ENCODE results near the gene GGT6.

Gene GGT6

GRCh38 chr17:4514779-4515178, 45.6 kb downstream of the GGT6 start:
- no peaks in the 10 kb centered on the region for H3K36me3 ChIP-seq (ENCODE audit: control insufficient read depth in 2 of 2, insufficient read depth in 1 of 2, low read length in 2 of 2)
- H3K4me3 ChIP-seq (ENCODE audit: low read depth, low read length) = no peak overlapping the region
- ChIA-PET CTCF (interaction anchor here (0.5 to 0.7 kb wide), 2 partner anchors 12 to 78 kb away, joined by 3 read pairs; no protein-coding TSS in a partner anchor), POLR2A (no interaction called here)
- H3K27ac ChIP-seq (ENCODE audit: extremely low read depth, low read depth, low read length) = no peak overlapping the region
- no peaks in the 10 kb centered on the region for H3K9me3 ChIP-seq (ENCODE audit: control insufficient read depth, insufficient read depth, low read depth, low read length)
- H3K4me1 ChIP-seq (ENCODE audit: control insufficient read depth, insufficient read depth, low read length) = no peaks in the 10 kb centered on the region
- TF ChIP-seq RBAK (tag by site-specific recombination; IDR thresholded peaks at IDR 0.05) = no peak
- no peak for TF ChIP-seq ZNF404 (tag by site-specific recombination; IDR thresholded peaks at IDR 0.05)
- no peak for TF ChIP-seq ZNF530 (tag by site-specific recombination; IDR thresholded peaks at IDR 0.05; ENCODE audit: low read depth)
- TF ChIP-seq ZNF558 (tag by site-specific recombination; IDR thresholded peaks at IDR 0.05) = no peak
- TF ChIP-seq BCL11B (tag by site-specific recombination; IDR thresholded peaks at IDR 0.05; ENCODE audit: low read depth) = no peak
- TF ChIP-seq ZNF837 (tag by site-specific recombination; IDR thresholded peaks at IDR 0.05) = no peak
- TF ChIP-seq, protein P1, sequence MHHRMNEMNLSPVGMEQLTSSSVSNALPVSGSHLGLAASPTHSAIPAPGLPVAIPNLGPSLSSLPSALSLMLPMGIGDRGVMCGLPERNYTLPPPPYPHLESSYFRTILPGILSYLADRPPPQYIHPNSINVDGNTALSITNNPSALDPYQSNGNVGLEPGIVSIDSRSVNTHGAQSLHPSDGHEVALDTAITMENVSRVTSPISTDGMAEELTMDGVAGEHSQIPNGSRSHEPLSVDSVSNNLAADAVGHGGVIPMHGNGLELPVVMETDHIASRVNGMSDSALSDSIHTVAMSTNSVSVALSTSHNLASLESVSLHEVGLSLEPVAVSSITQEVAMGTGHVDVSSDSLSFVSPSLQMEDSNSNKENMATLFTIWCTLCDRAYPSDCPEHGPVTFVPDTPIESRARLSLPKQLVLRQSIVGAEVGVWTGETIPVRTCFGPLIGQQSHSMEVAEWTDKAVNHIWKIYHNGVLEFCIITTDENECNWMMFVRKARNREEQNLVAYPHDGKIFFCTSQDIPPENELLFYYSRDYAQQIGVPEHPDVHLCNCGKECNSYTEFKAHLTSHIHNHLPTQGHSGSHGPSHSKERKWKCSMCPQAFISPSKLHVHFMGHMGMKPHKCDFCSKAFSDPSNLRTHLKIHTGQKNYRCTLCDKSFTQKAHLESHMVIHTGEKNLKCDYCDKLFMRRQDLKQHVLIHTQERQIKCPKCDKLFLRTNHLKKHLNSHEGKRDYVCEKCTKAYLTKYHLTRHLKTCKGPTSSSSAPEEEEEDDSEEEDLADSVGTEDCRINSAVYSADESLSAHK (tag by site-specific recombination; IDR thresholded peaks at IDR 0.05) = no peak

GRCh38 chr17:4514206-4514605, 46.2 kb downstream of the GGT6 start:
- CTCF ChIA-PET = interaction anchor here (0.5 to 0.7 kb wide), 2 partner anchors 13 to 77 kb away, joined by 3 read pairs; no protein-coding TSS in a partner anchor
- POLR2A ChIA-PET = no interaction called here
- no peak overlapping the region for H3K4me3 ChIP-seq (ENCODE audit: low read depth, low read length)
- no peaks in the 10 kb centered on the region for H3K9me3 ChIP-seq (ENCODE audit: control insufficient read depth, insufficient read depth, low read depth, low read length)
- no peaks in the 10 kb centered on the region for H3K4me1 ChIP-seq (ENCODE audit: control insufficient read depth, insufficient read depth, low read length)
- H3K36me3 ChIP-seq (ENCODE audit: control insufficient read depth in 2 of 2, insufficient read depth in 1 of 2, low read length in 2 of 2) = no peaks in the 10 kb centered on the region
- TF ChIP-seq ZNF416 (tag by site-specific recombination; IDR thresholded peaks at IDR 0.05) = no peak
- no peak for TF ChIP-seq ZNF513 (tag by site-specific recombination; IDR thresholded peaks at IDR 0.05)
- no peak for TF ChIP-seq TCF7L2 (IDR thresholded peaks at IDR 0.05; ENCODE audit: borderline replicate concordance, low read depth, low read length)
- TF ChIP-seq ZEB2 (tag by site-specific recombination; IDR thresholded peaks at IDR 0.05) = no peak
- no peak for TF ChIP-seq ZNF146 (tag by site-specific recombination; IDR thresholded peaks at IDR 0.05)
- TF ChIP-seq TRIM28 (IDR thresholded peaks at IDR 0.05; ENCODE audit: borderline replicate concordance, low read length) = no peak
- TF ChIP-seq, protein P2, sequence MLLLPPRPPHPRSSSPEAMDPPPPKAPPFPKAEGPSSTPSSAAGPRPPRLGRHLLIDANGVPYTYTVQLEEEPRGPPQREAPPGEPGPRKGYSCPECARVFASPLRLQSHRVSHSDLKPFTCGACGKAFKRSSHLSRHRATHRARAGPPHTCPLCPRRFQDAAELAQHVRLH (tag by site-specific recombination; IDR thresholded peaks at IDR 0.05) = no peak
- TF ChIP-seq ZNF16 (tag by site-specific recombination; IDR thresholded peaks at IDR 0.05; ENCODE audit: low read depth) = no peak
- no peak for TF ChIP-seq KLF1 (tag by site-specific recombination; IDR thresholded peaks at IDR 0.05)
- TF ChIP-seq, protein P3, sequence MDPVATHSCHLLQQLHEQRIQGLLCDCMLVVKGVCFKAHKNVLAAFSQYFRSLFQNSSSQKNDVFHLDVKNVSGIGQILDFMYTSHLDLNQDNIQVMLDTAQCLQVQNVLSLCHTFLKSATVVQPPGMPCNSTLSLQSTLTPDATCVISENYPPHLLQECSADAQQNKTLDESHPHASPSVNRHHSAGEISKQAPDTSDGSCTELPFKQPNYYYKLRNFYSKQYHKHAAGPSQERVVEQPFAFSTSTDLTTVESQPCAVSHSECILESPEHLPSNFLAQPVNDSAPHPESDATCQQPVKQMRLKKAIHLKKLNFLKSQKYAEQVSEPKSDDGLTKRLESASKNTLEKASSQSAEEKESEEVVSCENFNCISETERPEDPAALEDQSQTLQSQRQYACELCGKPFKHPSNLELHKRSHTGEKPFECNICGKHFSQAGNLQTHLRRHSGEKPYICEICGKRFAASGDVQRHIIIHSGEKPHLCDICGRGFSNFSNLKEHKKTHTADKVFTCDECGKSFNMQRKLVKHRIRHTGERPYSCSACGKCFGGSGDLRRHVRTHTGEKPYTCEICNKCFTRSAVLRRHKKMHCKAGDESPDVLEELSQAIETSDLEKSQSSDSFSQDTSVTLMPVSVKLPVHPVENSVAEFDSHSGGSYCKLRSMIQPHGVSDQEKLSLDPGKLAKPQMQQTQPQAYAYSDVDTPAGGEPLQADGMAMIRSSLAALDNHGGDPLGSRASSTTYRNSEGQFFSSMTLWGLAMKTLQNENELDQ (tag by site-specific recombination; IDR thresholded peaks at IDR 0.05; ENCODE audit: low read depth) = no peak
- no peak overlapping the region for H3K27ac ChIP-seq (ENCODE audit: extremely low read depth, low read depth, low read length)

Data from HEK293 (cell line).